ENCODE measurements around the gene OTX1. TPM values are rescaled to one million over a fixed set of nuclear protein-coding genes. Genes with fewer than 3 reads are reported as not detected.

OTX1 gene
- total and polyA plus RNA-seq, 2 donors (not counting 1 experiment from before 2014, with no cell fraction given) = not detected

- Histone ChIP-seq H3K36me3 (replicated peaks in 1 of 2; ENCODE audit: control extremely low read depth in 1 of 2, control insufficient read depth in 1 of 2, extremely low read depth in 1 of 2, insufficient read depth in 2 of 2, low read length in 1 of 2) (no peaks in the 10 kb centered on the region), H3K9ac (ENCODE audit: low read length) (peak overlapping the region; percentile 57), H2AFZ (ENCODE audit: insufficient read depth, low read depth, low read length, poor library complexity, severe bottlenecking) (no peak overlapping the region), H3K4me2 (replicated peaks; ENCODE audit: low read depth, low read length, poor library complexity, severe bottlenecking) (peak overlapping the region; percentile 84), H3K79me2 (ENCODE audit: control insufficient read depth, insufficient read depth, low read length) (no peaks in the 10 kb centered on the region), H3K4me1 (ENCODE audit: control insufficient read depth in 2 of 2, insufficient read depth in 2 of 2, low read length in 2 of 2) (peaks cover 55 to 57% of the 10 kb centered on the region in 2 donors), H3K9me3 (ENCODE audit: control extremely low read depth in 1 of 3, control insufficient read depth in 2 of 3, insufficient read depth in 1 of 3, low read length in 2 of 3) (peaks cover 0 to 48% (median 0%) of the 10 kb centered on the region in 3 donors), H3K27ac (ENCODE audit: low read length in 2 of 2) (no peak overlapping the region), H3K27me3 (replicated peaks in 1 of 4; ENCODE audit: control extremely low read depth in 1 of 4, control insufficient read depth in 3 of 4, insufficient read depth in 4 of 4, low read length in 3 of 4) (peaks cover 1 to 84% (median 68%) of the 10 kb centered on the region in 4 experiments), H3K4me3 (ENCODE audit: control extremely low read depth in 1 of 5, extremely low read depth in 1 of 5, insufficient read depth in 1 of 5, low read depth in 2 of 5, low read length in 4 of 5) (peak overlapping the region in 3 of 5 experiments; percentile 13 to 48 (median 35)), H4K20me1 (ENCODE audit: control insufficient read depth, insufficient read depth, low read length, poor library complexity, severe bottlenecking) (peaks cover 10% of the 10 kb centered on the region)
- peak overlapping the region; percentile 61 for H3K27ac Mint-ChIP-seq
- H3K9me3 Mint-ChIP-seq (ENCODE audit: insufficient read depth) = no peaks in the 10 kb centered on the region
- peaks cover 48% of the 10 kb centered on the region for H3K4me1 Mint-ChIP-seq
- ChIA-PET CTCF (interaction anchor here (1.4 kb wide), 1 partner anchor 591 kb away, joined by 4 read pairs; no protein-coding TSS in a partner anchor), POLR2A (no interaction called here)
- no peak for TF ChIP-seq EZH2 (IDR thresholded peaks at IDR 0.05; ENCODE audit: borderline replicate concordance, insufficient read depth, low read depth, low read length, poor library complexity, severe bottlenecking)
- no peak for TF ChIP-seq CTCF (IDR thresholded peaks at IDR 0.05)
- peaks cover 79% of the 10 kb centered on the region for H3K27me3 Mint-ChIP-seq
- peak overlapping the region; percentile 85 for H3K4me3 Mint-ChIP-seq
- DNase-seq (peak; percentile 58), ATAC-seq (ENCODE audit: low read depth) (no peak)
- WGBS (ENCODE audit: insufficient coverage) = 4% methylated on average over 70 of the region's 71 CpGs
- intact Hi-C loops (cut with micrococcal nuclease) = loop anchor here (5.0 kb wide), 1 partner anchor 540 kb away; the partner anchor contains the start of genes MDH1 and WDPCP
These were observed 3.0 kb upstream of the OTX1 start for GRCh38 chr2:63047321-63048279.

All from B cell (primary cell).